Parathyroid adenoma (tissue), 2 donors: ENCODE results near the gene MYCBP.
"Not testable (repeated sequence)": the region's sequence is repeated elsewhere in the genome, so short reads cannot be mapped to it uniquely, and the experiment has no call there.

Source experiments
- H2AFZ ChIP-seq: fragments of 300-600 bp; sonication (generic); one replicate; pipeline ENCODE4 v1.7.0; 2017; ENCODE audit warnings: antibody characterized with exemption, mild to moderate bottlenecking
- H3K27ac ChIP-seq: fragments of 300-600 bp; sonication (generic); one replicate; pipeline ENCODE4 v1.7.0; 2017
- H3K27me3 ChIP-seq: fragments of 300-600 bp; sonication (generic); one replicate; pipeline ENCODE4 v1.7.0; 2017; ENCODE audit warnings: low read length; ENCODE audit not compliant: control insufficient read depth, insufficient read depth
- H3K36me3 ChIP-seq: fragments of 300-600 bp; sonication (generic); one replicate; pipeline ENCODE4 v1.7.0; 2017; ENCODE audit warnings: low read length; ENCODE audit not compliant: control insufficient read depth, insufficient read depth
- H3K4me1 ChIP-seq: fragments of 300-600 bp; sonication (generic); one replicate; pipeline ENCODE4 v1.7.0; 2017; ENCODE audit warnings: control low read depth
- H3K4me2 ChIP-seq: fragments of 300-600 bp; sonication (generic); one replicate; pipeline ENCODE4 v1.7.0; 2017; ENCODE audit warnings: low read length
- H3K4me3 ChIP-seq: fragments of 300-600 bp; sonication (generic); one replicate; pipeline ENCODE4 v1.7.0; 2017; ENCODE audit warnings: low read depth, low read length
- H3K79me2 ChIP-seq: fragments of 300-600 bp; sonication (generic); one replicate; pipeline ENCODE4 v1.7.0; 2017; ENCODE audit warnings: control low read depth
- H3K9ac ChIP-seq: fragments of 300-600 bp; sonication (generic); one replicate; pipeline ENCODE4 v1.7.0; 2017; ENCODE audit warnings: mild to moderate bottlenecking
- H3K9me3 ChIP-seq: fragments of 300-600 bp; sonication (generic); one replicate; pipeline ENCODE4 v1.7.0; 2017; ENCODE audit warnings: low read length; ENCODE audit not compliant: control insufficient read depth
- TF ChIP-seq, protein P1 (sequence below): fragments of 300-600 bp; sonication (generic); IDR thresholded peaks from one replicate; pipeline ENCODE4 v1.7.0; 2017; ENCODE audit warnings: antibody characterized with exemption, mild to moderate bottlenecking
- donor health status: primary hyperparathyroidism.

Gene MYCBP

DNA sequence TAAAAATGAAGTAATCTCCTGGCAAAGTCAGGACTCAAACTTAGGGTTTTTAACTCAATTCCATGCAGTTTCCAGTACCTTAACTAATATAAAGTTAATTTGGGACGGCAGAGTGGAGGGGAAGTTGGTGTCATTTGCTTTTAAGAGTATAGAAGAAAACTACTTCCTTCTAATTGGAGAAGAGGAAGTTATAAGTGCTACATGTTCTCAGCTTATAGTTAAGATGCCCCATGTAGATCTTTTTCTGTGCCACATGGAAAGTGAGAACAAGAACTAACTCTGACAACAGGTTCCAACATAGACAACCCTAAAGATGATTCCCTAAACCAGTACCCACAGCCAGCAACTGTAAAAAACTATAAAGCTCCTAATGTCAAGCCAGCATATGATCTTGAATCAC, 25.1 kb downstream of the MYCBP start:
- Histone ChIP-seq H3K4me1 (no peaks in the 10 kb centered on the region), H3K9me3 (no peaks in the 10 kb centered on the region), H3K4me3 (no peak overlapping the region), H3K79me2 (no peaks in the 10 kb centered on the region), H2AFZ (no peak overlapping the region), H3K27me3 (no peaks in the 10 kb centered on the region), H3K9ac (no peak overlapping the region), H3K36me3 (no peaks in the 10 kb centered on the region), H3K27ac (no peak overlapping the region), H3K4me2 (no peak overlapping the region)
- TF ChIP-seq, protein P1, sequence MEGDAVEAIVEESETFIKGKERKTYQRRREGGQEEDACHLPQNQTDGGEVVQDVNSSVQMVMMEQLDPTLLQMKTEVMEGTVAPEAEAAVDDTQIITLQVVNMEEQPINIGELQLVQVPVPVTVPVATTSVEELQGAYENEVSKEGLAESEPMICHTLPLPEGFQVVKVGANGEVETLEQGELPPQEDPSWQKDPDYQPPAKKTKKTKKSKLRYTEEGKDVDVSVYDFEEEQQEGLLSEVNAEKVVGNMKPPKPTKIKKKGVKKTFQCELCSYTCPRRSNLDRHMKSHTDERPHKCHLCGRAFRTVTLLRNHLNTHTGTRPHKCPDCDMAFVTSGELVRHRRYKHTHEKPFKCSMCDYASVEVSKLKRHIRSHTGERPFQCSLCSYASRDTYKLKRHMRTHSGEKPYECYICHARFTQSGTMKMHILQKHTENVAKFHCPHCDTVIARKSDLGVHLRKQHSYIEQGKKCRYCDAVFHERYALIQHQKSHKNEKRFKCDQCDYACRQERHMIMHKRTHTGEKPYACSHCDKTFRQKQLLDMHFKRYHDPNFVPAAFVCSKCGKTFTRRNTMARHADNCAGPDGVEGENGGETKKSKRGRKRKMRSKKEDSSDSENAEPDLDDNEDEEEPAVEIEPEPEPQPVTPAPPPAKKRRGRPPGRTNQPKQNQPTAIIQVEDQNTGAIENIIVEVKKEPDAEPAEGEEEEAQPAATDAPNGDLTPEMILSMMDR, result no peak

DNA sequence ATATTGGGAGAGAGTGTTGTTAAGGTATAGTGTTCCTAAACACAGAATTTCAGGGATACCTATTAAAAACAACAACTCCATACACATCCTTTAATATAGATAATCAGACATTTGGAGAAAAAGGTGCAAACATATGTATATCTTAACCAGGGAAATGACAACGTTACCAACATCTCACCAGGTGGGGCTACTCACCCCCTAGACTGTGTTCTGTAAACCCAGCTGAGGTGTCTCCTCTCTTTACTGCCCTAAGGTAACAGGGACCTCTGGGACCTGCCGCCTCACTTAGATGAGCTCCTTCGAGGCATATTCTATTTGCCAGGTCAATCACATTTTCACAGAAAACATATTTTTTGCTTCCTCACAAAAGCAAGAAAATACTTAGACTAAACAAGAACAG, 26.9 kb downstream of the MYCBP start:
- H3K9ac ChIP-seq, result no peak overlapping the region
- no peak overlapping the region for H3K27ac ChIP-seq
- H3K9me3 ChIP-seq, result no peaks in the 10 kb centered on the region
- no peaks in the 10 kb centered on the region for H3K27me3 ChIP-seq
- H3K79me2 ChIP-seq, result no peaks in the 10 kb centered on the region
- no peaks in the 10 kb centered on the region for H3K36me3 ChIP-seq
- TF ChIP-seq, protein P1, result no peak
- no peak overlapping the region for H3K4me2 ChIP-seq
- no peak overlapping the region for H2AFZ ChIP-seq
- no peaks in the 10 kb centered on the region for H3K4me1 ChIP-seq
- no peak overlapping the region for H3K4me3 ChIP-seq

DNA sequence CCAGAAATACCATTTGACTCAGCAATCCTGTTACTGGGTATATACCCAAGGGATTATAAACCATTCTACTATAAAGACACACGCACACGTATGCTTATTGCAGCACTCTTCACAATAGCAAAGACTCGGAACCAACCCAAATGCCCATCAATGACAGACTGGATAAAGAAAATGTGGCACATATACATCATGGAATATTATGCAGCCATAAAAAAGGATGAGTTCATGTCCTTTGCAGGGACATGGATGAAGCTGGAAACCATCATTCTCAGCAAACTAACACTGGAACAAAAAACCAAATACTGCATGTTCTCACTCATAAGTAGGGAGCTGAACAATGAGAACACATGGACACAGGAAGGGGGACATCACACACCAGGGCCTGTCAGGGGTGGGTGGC, 28.1 kb downstream of the MYCBP start:
- not testable (repeated sequence) for H3K36me3 ChIP-seq, H3K9me3 ChIP-seq

DNA sequence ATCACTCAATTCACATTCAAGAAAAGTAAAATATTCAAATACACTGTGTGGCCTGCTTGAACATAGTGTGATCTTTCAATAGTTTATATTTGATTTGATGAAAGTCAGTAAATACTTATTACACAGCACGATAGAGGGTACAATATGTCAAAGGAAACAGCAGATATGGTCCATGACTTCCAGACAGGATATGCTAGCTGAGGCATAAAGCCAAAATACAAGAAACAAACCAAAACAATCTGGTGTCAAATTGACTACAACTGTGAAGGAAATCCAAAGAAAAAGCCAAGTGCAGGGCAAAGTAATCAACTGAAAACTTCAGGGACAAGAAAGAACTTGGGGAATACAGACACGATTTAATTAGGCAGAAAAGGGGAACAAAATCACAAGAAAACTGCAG, 32.9 kb downstream of the MYCBP start:
- Histone ChIP-seq H3K27me3 (no peaks in the 10 kb centered on the region), H3K4me1 (no peaks in the 10 kb centered on the region), H2AFZ (no peak overlapping the region), H3K27ac (no peak overlapping the region), H3K36me3 (no peaks in the 10 kb centered on the region), H3K79me2 (no peaks in the 10 kb centered on the region), H3K9ac (no peak overlapping the region), H3K4me3 (no peak overlapping the region), H3K4me2 (no peak overlapping the region), H3K9me3 (no peaks in the 10 kb centered on the region)
- TF ChIP-seq, protein P1, result no peak

More for the DNA sequence above, 28.1 kb downstream of the MYCBP start:
- H3K27me3 ChIP-seq, H3K79me2 ChIP-seq, H3K9ac ChIP-seq, H3K4me1 ChIP-seq, H2AFZ ChIP-seq, H3K4me3 ChIP-seq, H3K4me2 ChIP-seq, H3K27ac ChIP-seq: not testable (repeated sequence)

DNA sequence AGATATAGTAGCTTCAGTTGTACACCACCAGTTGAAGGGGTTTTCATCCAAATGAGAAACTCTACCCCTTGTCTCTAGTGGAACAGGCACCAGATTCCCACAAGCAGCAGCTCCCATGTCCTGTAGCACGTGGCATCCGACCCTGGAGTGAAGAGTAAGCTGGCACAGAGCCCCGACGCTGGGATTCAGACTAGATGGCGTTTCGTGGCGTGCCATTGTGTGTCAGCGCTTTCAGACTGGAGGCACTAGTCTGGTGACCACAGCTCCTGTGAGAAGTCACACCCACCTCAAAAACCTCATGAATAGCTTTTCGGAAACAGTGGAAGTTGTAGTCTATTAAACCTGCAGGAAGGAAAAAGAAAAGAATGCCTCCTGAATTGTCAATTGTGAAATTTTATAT, 33.8 kb downstream of the MYCBP start:
- Histone ChIP-seq H3K27me3 (no peaks in the 10 kb centered on the region), H3K4me2 (no peak overlapping the region), H2AFZ (no peak overlapping the region), H3K4me1 (no peaks in the 10 kb centered on the region), H3K9me3 (no peaks in the 10 kb centered on the region), H3K79me2 (no peaks in the 10 kb centered on the region), H3K9ac (no peak overlapping the region), H3K4me3 (no peak overlapping the region), H3K36me3 (no peaks in the 10 kb centered on the region), H3K27ac (no peak overlapping the region)
- TF ChIP-seq, protein P1, result no peak

DNA sequence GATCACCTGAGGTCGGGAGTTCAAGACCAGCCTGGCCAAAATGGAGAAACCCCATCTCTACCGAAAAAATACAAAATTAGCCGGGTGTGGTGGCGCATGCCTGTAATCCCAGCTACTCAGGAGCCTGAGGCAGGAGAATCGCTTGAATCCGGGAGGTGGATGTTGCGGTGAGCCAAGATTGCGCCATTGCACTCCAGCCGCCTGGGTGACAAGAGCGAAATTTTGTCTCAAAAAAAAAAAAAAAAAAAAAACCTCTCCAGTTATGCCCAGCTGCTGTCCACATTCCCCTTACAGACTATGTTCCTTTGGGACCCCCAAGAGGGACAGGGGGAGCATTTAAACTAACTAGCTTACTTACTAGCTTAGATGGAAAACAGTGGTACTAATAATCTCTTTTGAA, 36.8 kb downstream of the MYCBP start:
- H3K4me2 ChIP-seq, H3K4me1 ChIP-seq, H3K9ac ChIP-seq, H2AFZ ChIP-seq, H3K27ac ChIP-seq, H3K36me3 ChIP-seq, H3K27me3 ChIP-seq, H3K9me3 ChIP-seq, H3K79me2 ChIP-seq, H3K4me3 ChIP-seq: not testable (repeated sequence)
